ENCODE measurements around the gene SAMD11.

SAMD11 gene

DNA sequence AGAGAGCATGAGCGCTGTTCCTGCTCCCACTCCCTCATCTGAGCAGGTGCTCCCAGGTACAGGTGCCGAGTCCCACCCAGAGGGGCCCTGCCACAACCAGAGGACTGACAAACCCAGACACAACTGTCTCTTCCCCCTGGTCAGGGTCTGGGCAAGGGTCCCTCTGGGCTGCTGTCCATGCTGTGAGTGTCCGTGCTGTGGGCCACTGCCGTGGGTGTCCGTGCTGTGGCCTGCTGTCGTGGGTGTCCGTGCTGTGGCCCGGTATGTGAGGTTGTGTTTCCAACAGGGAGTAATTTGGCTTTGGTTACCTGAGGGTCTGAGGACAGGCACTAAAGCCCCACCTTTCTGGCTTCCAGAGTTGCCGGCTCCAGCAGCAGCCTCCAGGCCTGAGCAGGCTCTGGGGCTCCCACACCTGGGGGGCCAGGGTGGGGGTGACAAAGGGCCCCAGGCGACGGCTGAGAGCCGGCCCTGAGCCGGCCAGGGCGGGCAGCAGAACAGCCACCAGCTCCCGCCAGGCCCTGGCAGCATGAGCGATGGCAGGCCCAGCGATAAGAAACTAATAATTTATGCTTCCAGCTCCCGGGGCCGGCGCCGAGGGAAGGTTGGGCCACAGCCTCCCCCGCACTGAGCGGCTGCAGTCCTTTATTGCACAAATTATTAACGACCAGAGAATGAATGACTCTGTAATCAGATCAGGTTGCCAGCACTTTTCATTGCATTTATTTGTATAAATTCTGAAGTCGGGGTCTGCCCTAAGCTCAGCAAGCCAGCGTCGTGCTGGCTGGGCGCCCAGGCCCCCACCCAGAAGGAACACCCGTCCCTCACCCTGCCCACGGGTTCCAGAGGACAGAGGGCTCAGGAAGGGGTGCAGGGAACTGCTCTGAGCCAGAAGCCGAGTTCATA, 7.3 kb upstream of the SAMD11 start:
- DNase-seq (ENCODE audit: low read depth, low spot score) = no peak

DNA sequence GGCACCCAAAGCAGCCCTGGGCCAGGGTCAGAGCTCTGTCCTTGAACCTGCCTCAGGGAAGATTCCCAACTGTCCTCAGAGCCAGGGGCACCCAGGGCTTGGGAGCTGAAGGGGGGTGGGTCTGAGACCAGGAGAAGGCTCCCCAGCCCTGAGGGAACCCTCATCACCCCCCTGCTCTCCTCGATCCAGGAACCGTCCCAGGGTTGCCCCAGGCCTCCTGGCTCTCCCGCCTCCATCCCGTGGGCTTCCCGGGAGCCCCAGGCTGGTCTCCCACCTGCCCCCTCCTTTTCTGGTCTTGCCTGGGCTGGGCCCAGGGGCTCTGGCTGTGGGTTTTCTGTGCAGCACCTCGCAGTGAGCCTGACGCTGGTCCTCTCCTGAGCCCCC, 6.7 kb upstream of the SAMD11 start:
- no peak for DNase-seq (ENCODE audit: low read depth, low spot score)

- DNase-seq (ENCODE audit: low read depth, low spot score) = no peak
Measured at GRCh38 chr1:917466-918091, 6.1 kb upstream of the SAMD11 start.

GRCh38 chr1:918353-918752, 5.4 kb upstream of the SAMD11 start:
- no peak for DNase-seq (ENCODE audit: low read depth, low spot score)

- DNase-seq (ENCODE audit: low read depth, low spot score) = no peak
Measured at GRCh38 chr1:918843-919242, 4.9 kb upstream of the SAMD11 start.

DNA sequence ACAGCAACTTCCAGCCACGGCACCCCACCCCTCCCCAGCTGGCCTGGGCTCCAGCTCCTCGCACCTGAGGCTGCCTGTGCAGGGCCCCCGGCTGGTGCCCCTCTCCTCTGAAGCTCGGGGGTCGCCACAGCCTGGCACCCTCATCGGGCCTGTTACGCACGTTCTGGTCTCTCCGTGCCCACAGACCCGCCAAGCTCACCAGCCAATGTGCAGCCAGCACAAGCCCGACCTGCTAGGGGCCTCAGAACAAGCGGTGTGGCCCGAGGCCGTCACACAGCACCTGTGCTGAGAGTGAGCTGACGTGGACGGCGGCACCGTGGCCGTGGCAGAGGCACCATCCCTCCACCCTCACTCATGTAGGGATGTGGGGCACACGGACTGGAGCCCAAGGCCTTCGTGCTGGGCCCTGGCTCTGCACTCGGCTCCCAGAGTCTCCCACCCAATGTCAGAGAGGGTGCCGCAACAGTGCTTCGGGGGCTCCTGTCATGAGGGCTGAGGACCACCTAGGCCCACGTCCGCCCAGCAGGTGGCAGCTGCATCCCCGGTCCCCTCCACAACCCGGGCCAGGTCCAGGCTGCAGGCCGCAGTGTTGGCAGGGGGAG, 4.4 kb upstream of the SAMD11 start:
- DNase-seq (ENCODE audit: low read depth, low spot score) = no peak

DNA sequence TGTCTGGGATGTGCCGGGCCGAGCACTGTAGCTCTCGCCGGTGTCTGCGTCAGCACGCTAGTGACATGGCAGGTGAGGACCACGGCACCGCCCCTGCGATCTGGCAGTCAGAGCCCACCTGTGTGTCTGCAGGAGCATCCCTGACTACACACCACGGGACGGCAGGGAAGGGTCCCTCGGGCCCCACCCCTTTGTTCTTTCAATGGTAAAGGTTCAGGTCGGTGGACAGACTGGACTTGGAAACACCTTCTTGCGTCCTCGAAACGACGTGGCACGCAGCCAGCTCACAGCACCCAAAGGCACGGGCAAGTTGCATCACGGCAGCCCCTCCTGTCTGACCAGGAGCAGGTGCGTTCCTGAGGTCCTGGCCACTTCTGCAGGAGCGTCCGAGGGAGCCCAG, 3.7 kb upstream of the SAMD11 start:
- DNase-seq (ENCODE audit: low read depth, low spot score) = no peak

- no peak for DNase-seq (ENCODE audit: low read depth, low spot score)
Measured at GRCh38 chr1:920521-920920, 3.2 kb upstream of the SAMD11 start.

GRCh38 chr1:921011-921837, 2.5 kb upstream of the SAMD11 start:
- peak; percentile 85 for DNase-seq (ENCODE audit: low read depth, low spot score)

DNA sequence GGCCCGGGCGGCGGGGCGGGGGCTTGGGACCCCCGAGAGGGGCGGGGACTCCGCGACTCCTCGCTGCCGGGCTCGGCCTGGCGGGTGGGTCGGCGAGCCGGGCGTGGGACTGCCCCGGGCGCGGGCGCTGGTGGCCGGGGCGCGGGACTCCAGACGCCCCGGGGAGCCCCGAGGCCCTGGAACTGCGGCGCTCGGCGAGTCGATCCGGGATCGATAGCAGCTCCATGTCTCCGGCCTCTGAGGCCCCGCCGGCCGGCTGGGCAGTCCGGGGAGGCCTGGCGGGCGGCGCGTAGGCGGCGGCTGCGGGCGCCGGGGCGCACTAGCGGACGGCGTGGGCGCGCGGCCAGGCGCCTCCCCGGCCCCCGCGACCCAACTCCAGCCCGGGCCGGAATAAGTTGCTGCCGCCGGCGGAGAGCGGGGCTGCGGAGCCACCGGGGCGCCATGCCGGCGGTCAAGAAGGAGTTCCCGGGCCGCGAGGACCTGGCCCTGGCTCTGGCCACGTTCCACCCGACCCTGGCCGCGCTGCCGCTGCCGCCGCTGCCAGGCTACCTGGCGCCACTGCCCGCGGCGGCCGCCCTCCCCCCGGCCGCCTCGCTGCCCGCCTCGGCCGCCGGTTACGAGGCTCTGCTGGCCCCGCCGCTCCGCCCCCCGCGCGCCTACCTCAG, 400 bp downstream of the SAMD11 start:
- DNase-seq (ENCODE audit: low read depth, low spot score) = no peak

GRCh38 chr1:924656-925560, 1.2 kb downstream of the SAMD11 start:
- DNase-seq (ENCODE audit: low read depth, low spot score) = no peak

DNA sequence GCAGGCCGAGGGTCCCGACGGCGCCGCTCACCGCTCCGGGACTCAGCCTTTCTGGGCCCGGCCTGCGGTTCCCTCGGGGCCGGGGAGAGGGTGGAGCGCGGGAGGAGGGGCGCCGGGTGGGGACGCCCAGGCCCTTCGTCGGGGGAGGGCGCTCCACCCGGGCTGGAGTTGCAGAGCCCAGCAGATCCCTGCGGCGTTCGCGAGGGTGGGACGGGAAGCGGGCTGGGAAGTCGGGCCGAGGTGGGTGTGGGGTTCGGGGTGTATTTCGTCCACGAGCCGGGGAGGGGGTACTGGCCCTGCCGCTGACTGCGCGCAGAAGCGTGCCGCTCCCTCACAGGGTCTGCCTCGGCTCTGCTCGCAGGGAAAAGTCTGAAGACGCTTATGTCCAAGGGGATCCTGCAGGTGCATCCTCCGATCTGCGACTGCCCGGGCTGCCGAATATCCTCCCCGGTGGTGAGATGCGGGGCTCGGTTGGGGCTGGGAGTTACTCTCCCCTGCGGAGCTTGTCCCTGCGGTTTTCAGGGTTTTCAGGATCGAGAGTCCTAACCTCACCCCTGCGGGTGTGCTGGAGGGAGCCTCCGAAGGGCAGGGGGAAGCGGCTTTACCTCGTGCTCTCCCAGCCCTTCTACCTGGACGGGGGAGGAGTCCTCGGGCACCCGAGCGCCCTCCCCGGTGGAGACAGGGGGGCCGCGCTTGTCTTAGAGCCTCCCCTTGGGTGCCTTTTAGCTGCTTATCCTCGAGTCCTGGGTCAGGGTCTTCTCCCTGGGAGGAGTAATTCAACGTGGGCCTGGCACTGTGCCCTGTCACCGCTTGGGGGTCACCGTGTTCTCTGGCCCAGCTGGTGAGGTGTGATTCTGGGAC, 2.1 kb downstream of the SAMD11 start:
- no peak for DNase-seq (ENCODE audit: low read depth, low spot score)

GRCh38 chr1:927234-927633, 3.5 kb downstream of the SAMD11 start:
- no peak for DNase-seq (ENCODE audit: low read depth, low spot score)

DNA sequence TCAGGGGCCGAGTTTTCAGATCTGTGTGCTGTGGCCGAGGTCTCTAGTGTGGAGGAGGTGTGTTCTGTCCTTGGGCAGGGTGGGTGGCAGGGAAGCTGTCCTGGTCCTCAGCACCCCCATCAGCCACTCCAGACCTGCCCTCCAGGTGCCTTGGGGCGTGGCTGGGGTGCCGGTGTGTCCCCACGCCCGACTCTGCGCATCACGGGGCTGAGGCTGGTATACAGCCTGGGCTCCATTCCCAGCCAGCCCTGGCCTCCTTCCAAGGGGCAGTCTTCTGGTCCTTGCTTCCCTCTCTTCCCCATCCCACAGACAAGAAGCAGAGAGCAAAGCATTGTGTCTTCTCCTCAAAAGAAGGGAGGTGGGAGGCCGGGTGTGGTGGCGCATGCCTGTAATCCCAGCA, 4.0 kb downstream of the SAMD11 start:
- DNase-seq (ENCODE audit: low read depth, low spot score) = no peak

GRCh38 chr1:928825-929661, 5.3 kb downstream of the SAMD11 start:
- no peak for DNase-seq (ENCODE audit: low read depth, low spot score)

GRCh38 chr1:929712-930632, 6.2 kb downstream of the SAMD11 start:
- no peak for DNase-seq (ENCODE audit: low read depth, low spot score)

DNA sequence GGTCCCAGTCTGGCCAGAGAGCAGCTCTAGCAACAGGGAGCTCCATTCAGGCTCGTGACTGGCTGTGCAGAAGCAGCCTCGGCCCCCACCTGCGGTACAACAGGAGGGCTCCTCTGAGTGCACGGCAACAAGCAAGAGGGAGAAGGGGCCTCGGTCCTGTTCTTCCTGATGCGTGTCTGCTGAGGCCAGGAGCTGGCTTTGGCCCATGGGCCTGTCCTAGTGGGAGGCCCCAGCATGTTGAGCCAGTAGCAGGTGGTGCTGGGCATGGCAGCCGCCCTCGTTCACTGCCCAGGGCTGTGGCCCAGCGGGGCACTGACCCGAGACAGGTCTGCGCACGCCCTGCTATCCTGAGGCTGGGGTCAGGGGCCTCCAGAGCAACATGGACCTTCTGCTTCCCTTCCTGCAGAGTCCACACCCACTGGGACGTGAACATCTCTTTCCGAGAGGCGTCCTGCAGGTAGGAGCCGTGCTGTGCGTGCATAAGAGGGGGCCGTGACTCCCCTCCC, 7.0 kb downstream of the SAMD11 start:
- DNase-seq (ENCODE audit: low read depth, low spot score) = no peak
